ENCODE results near the gene NRBP1. TPM values are rescaled to one million over a fixed set of nuclear protein-coding genes. Genes with fewer than 3 reads are reported as not detected.

NRBP1 gene
- total RNA-seq, 2 experiments from 2014 or later = 169 to 181 TPM

Other genes with a start within 250 kb of the NRBP1 start
- gene ATRAID, start 216.6 kb upstream of the NRBP1 start, total RNA-seq = 10 to 100 TPM; 79.1 to 82.5 TPM
- 100 to 1,000 TPM; 196 to 207 TPM for gene SLC5A6, start 216.4 kb upstream of the NRBP1 start, total RNA-seq
- gene CAD, start 211.3 kb upstream of the NRBP1 start, total RNA-seq = 10 to 100 TPM; 20.0 to 20.3 TPM
- gene SLC30A3, start 165.6 kb upstream of the NRBP1 start, total RNA-seq = not detected
- not detected for gene DNAJC5G, start 153.2 kb upstream of the NRBP1 start, total RNA-seq
- not detected for gene TRIM54, start 146.2 kb upstream of the NRBP1 start, total RNA-seq
- gene UCN, start 120.2 kb upstream of the NRBP1 start, total RNA-seq = 1 to 10 TPM; 1.8 to 2.3 TPM
- 10 to 100 TPM; 29.3 to 31.0 TPM for gene MPV17, start 105.5 kb upstream of the NRBP1 start, total RNA-seq
- 10 to 100 TPM; 54.6 to 56.8 TPM for gene GTF3C2, start 71.9 kb upstream of the NRBP1 start, total RNA-seq
- gene EIF2B4, start 58.3 kb upstream of the NRBP1 start, total RNA-seq = 10 to 100 TPM; 33.2 to 34.0 TPM
- gene SNX17, start 58.0 kb upstream of the NRBP1 start, total RNA-seq = 10 to 100 TPM; 66.3 to 67.9 TPM
- 10 to 100 TPM; 22.8 to 22.9 TPM for gene ZNF513, start 47.9 kb upstream of the NRBP1 start, total RNA-seq
- gene PPM1G, start 19.0 kb upstream of the NRBP1 start, total RNA-seq = 10 to 100 TPM; 30.4 to 31.2 TPM
- 10 to 100 TPM; 11.5 to 12.8 TPM for gene KRTCAP3, start 13.8 kb downstream of the NRBP1 start, total RNA-seq
- gene IFT172, start 61.1 kb downstream of the NRBP1 start, total RNA-seq = 10 to 100 TPM; 13.3 to 14.4 TPM
- not detected for gene FNDC4, start 66.6 kb downstream of the NRBP1 start, total RNA-seq
- not detected for gene GCKR, start 68.2 kb downstream of the NRBP1 start, total RNA-seq
- gene ZNF512, start 154.4 kb downstream of the NRBP1 start, total RNA-seq = 10 to 100 TPM; 13.6 to 14.1 TPM
- gene CCDC121, start 200.4 kb downstream of the NRBP1 start, total RNA-seq = under 1 TPM; 0.47 to 0.91 TPM
- 10 to 100 TPM; 24.6 to 28.1 TPM for gene GPN1, start 200.4 kb downstream of the NRBP1 start, total RNA-seq
- 10 to 100 TPM; 48.5 to 52.2 TPM for gene SUPT7L, start 235.0 kb downstream of the NRBP1 start, total RNA-seq
- 10 to 100 TPM; 14.2 to 15.3 TPM for gene SLC4A1AP, start 235.3 kb downstream of the NRBP1 start, total RNA-seq

Data from CD4-positive, alpha-beta T cell (primary cell).